ENCODE data around the gene AGBL1.

The AGBL1 gene

GRCh38 chr15:86879250-86880229, 799.9 kb downstream of the AGBL1 start:
- DNase-seq = no peak

GRCh38 chr15:86885616-86886015, 805.9 kb downstream of the AGBL1 start:
- no peak for DNase-seq

- DNase-seq = no peak
Observed at GRCh38 chr15:86892774-86893449, 813.2 kb downstream of the AGBL1 start.

- DNase-seq = no peak
Observed at GRCh38 chr15:86894269-86894668, 814.6 kb downstream of the AGBL1 start.

GRCh38 chr15:86903642-86904421, 824.2 kb downstream of the AGBL1 start:
- DNase-seq = no peak

GRCh38 chr15:86905625-86906256, 826.1 kb downstream of the AGBL1 start:
- DNase-seq = no peak

GRCh38 chr15:86906376-86906775, 826.7 kb downstream of the AGBL1 start:
- DNase-seq = no peak

- no peak for DNase-seq
Observed at GRCh38 chr15:86911022-86911421, 831.4 kb downstream of the AGBL1 start.

- DNase-seq = no peak
Observed at GRCh38 chr15:86912661-86913060, 833.0 kb downstream of the AGBL1 start.

GRCh38 chr15:86915811-86916331, 836.2 kb downstream of the AGBL1 start:
- DNase-seq = no peak

GRCh38 chr15:86916671-86917360, 837.1 kb downstream of the AGBL1 start:
- DNase-seq = no peak

- no peak for DNase-seq
Observed at GRCh38 chr15:86917361-86917671, 837.6 kb downstream of the AGBL1 start.

- no peak for DNase-seq
Observed at GRCh38 chr15:86919581-86919980, 839.9 kb downstream of the AGBL1 start.

- no peak for DNase-seq
Observed at GRCh38 chr15:86929461-86929860, 849.8 kb downstream of the AGBL1 start.

- no peak for DNase-seq
Observed at GRCh38 chr15:86932456-86932855, 852.8 kb downstream of the AGBL1 start.

- DNase-seq = no peak
Observed at GRCh38 chr15:86935841-86936240, 856.2 kb downstream of the AGBL1 start.

GRCh38 chr15:86942285-86942684, 862.6 kb downstream of the AGBL1 start:
- DNase-seq = no peak

- DNase-seq = no peak
Observed at GRCh38 chr15:86948719-86949118, 869.0 kb downstream of the AGBL1 start.

- no peak for DNase-seq
Observed at GRCh38 chr15:86959254-86959653, 879.6 kb downstream of the AGBL1 start.

GRCh38 chr15:86961669-86962068, 882.0 kb downstream of the AGBL1 start:
- DNase-seq = no peak

- no peak for DNase-seq
Observed at GRCh38 chr15:86964271-86964670, 884.6 kb downstream of the AGBL1 start.

- DNase-seq = no peak
Observed at GRCh38 chr15:86968244-86968643, 888.6 kb downstream of the AGBL1 start.
